Adipocyte (in vitro differentiated cells): Measurements from ENCODE around the gene PLAU.
"Not testable (repeated sequence)": the region's sequence is repeated elsewhere in the genome, so short reads cannot be mapped to it uniquely, and the experiment has no call there.

Experiments
- DNase-seq: peaks from one replicate; pipeline ENCODE4 v3.0.0-alpha.2; 2015; ENCODE audit warnings: low read depth
- H3K27me3 ChIP-seq: replicated peaks from 2 replicates; pipeline ENCODE4 v1.7.0; 2013; ENCODE audit warnings: mild to moderate bottlenecking, low read length, moderate library complexity; ENCODE audit not compliant: control insufficient read depth, insufficient read depth
- H3K36me3 ChIP-seq: 2 replicates; pipeline ENCODE4 v1.7.0; 2013; ENCODE audit warnings: low read length, mild to moderate bottlenecking, moderate library complexity; ENCODE audit not compliant: control insufficient read depth, insufficient read depth, severe bottlenecking
- H3K4me1 ChIP-seq: 2 replicates; pipeline ENCODE4 v1.7.0; 2013; ENCODE audit warnings: mild to moderate bottlenecking, low read length, moderate library complexity; ENCODE audit not compliant: control insufficient read depth, insufficient read depth
- H3K4me3 ChIP-seq: 2 replicates; pipeline ENCODE4 v1.7.0; 2013; ENCODE audit warnings: mild to moderate bottlenecking, low read length, moderate library complexity
- H3K9ac ChIP-seq: 2 replicates; pipeline ENCODE4 v1.7.0; 2013; ENCODE audit warnings: mild to moderate bottlenecking, low read length, moderate library complexity
- H3K9me3 ChIP-seq: 2 replicates; pipeline ENCODE4 v1.7.0; 2013; ENCODE audit warnings: mild to moderate bottlenecking, low read length, moderate library complexity; ENCODE audit not compliant: control insufficient read depth

PLAU gene

GRCh38 chr10:73890261-73890660 is 20.7 kb upstream of the PLAU start:
- H3K9me3 ChIP-seq = no peaks in the 10 kb centered on the region
- no peak overlapping the region for H3K4me3 ChIP-seq
- no peak for DNase-seq
- H3K27me3 ChIP-seq = no peaks in the 10 kb centered on the region
- no peaks in the 10 kb centered on the region for H3K36me3 ChIP-seq
- H3K9ac ChIP-seq = no peak overlapping the region
- H3K4me1 ChIP-seq = peaks cover 64% of the 10 kb centered on the region

- not testable (repeated sequence) for H3K36me3 ChIP-seq, H3K4me3 ChIP-seq, H3K27me3 ChIP-seq, H3K9ac ChIP-seq, H3K9me3 ChIP-seq
- DNase-seq = peak; percentile 32
- peaks cover 64% of the 10 kb centered on the region for H3K4me1 ChIP-seq
Observed at GRCh38 chr10:73890830-73891229, 20.1 kb upstream of the PLAU start.

- H3K27me3 ChIP-seq = no peaks in the 10 kb centered on the region
- no peaks in the 10 kb centered on the region for H3K36me3 ChIP-seq
- H3K4me3 ChIP-seq = no peak overlapping the region
- H3K9ac ChIP-seq = no peak overlapping the region
- no peaks in the 10 kb centered on the region for H3K9me3 ChIP-seq
- no peak for DNase-seq
- peaks cover 59% of the 10 kb centered on the region for H3K4me1 ChIP-seq
Observed at GRCh38 chr10:73891540-73891939, 19.4 kb upstream of the PLAU start.

- peak; percentile 86 for DNase-seq
- no peaks in the 10 kb centered on the region for H3K36me3 ChIP-seq
- no peak overlapping the region for H3K4me3 ChIP-seq
- no peaks in the 10 kb centered on the region for H3K27me3 ChIP-seq
- no peak overlapping the region for H3K9ac ChIP-seq
- H3K4me1 ChIP-seq = peaks cover 50% of the 10 kb centered on the region
- H3K9me3 ChIP-seq = no peaks in the 10 kb centered on the region
Observed at GRCh38 chr10:73892310-73893030, 18.5 kb upstream of the PLAU start.

GRCh38 chr10:73893426-73893825 is 17.5 kb upstream of the PLAU start:
- no peaks in the 10 kb centered on the region for H3K9me3 ChIP-seq
- H3K4me3 ChIP-seq = no peak overlapping the region
- H3K9ac ChIP-seq = no peak overlapping the region
- H3K27me3 ChIP-seq = no peaks in the 10 kb centered on the region
- no peaks in the 10 kb centered on the region for H3K36me3 ChIP-seq
- DNase-seq = peak; percentile 31
- H3K4me1 ChIP-seq = peaks cover 42% of the 10 kb centered on the region

- no peak overlapping the region for H3K4me3 ChIP-seq
- H3K4me1 ChIP-seq = peaks cover 43% of the 10 kb centered on the region
- no peaks in the 10 kb centered on the region for H3K36me3 ChIP-seq
- no peaks in the 10 kb centered on the region for H3K27me3 ChIP-seq
- peak; percentile 68 for DNase-seq
- H3K9me3 ChIP-seq = no peaks in the 10 kb centered on the region
- H3K9ac ChIP-seq = no peak overlapping the region
Observed at GRCh38 chr10:73894245-73894971, 16.5 kb upstream of the PLAU start.

- not testable (repeated sequence) for H3K27me3 ChIP-seq
Observed at GRCh38 chr10:73895381-73895780, 15.6 kb upstream of the PLAU start.

GRCh38 chr10:73897693-73898092 is 13.2 kb upstream of the PLAU start:
- no peaks in the 10 kb centered on the region for H3K36me3 ChIP-seq
- H3K27me3 ChIP-seq = no peaks in the 10 kb centered on the region
- peaks cover 36% of the 10 kb centered on the region for H3K4me1 ChIP-seq
- no peak overlapping the region for H3K9ac ChIP-seq
- no peak overlapping the region for H3K4me3 ChIP-seq
- DNase-seq = no peak
- H3K9me3 ChIP-seq = no peaks in the 10 kb centered on the region

More at GRCh38 chr10:73895381-73895780, 15.6 kb upstream of the PLAU start:
- not testable (repeated sequence) for H3K9me3 ChIP-seq, H3K4me3 ChIP-seq, H3K36me3 ChIP-seq, DNase-seq, H3K9ac ChIP-seq
- H3K4me1 ChIP-seq = peaks cover 44% of the 10 kb centered on the region

- DNase-seq = no peak
- H3K9ac ChIP-seq = no peak overlapping the region
- no peaks in the 10 kb centered on the region for H3K9me3 ChIP-seq
- peaks cover 24% of the 10 kb centered on the region for H3K4me1 ChIP-seq
- no peaks in the 10 kb centered on the region for H3K27me3 ChIP-seq
- no peak overlapping the region for H3K4me3 ChIP-seq
- H3K36me3 ChIP-seq = no peaks in the 10 kb centered on the region
Observed at GRCh38 chr10:73898730-73899410, 12.1 kb upstream of the PLAU start.

GRCh38 chr10:73899423-73899822 is 11.5 kb upstream of the PLAU start:
- Histone ChIP-seq H3K4me1 (peaks cover 18% of the 10 kb centered on the region), H3K4me3 (no peak overlapping the region), H3K9me3 (no peaks in the 10 kb centered on the region), H3K27me3 (no peaks in the 10 kb centered on the region), H3K9ac (no peak overlapping the region), H3K36me3 (no peaks in the 10 kb centered on the region)
- DNase-seq = peak; percentile 50

- peaks cover 12% of the 10 kb centered on the region for H3K4me1 ChIP-seq
- H3K9ac ChIP-seq = no peak overlapping the region
- no peaks in the 10 kb centered on the region for H3K9me3 ChIP-seq
- no peak overlapping the region for H3K4me3 ChIP-seq
- no peaks in the 10 kb centered on the region for H3K27me3 ChIP-seq
- DNase-seq = no peak
- H3K36me3 ChIP-seq = no peaks in the 10 kb centered on the region
Observed at GRCh38 chr10:73900064-73900463, 10.9 kb upstream of the PLAU start.
